HL-60/S4 treated with retinoic acid at 250 ng/mL for 4 days and 3 days (cell line): ENCODE data around the gene CDX1.

Source experiments
- in situ Hi-C: fragments of 300-500 bp; cut with MboI; formaldehyde crosslinking; loops from 2 replicates; pipeline ENCODE4 v1.7.0; 2022; ENCODE audit warnings: low sequenced_read_pairs

The CDX1 gene

DNA sequence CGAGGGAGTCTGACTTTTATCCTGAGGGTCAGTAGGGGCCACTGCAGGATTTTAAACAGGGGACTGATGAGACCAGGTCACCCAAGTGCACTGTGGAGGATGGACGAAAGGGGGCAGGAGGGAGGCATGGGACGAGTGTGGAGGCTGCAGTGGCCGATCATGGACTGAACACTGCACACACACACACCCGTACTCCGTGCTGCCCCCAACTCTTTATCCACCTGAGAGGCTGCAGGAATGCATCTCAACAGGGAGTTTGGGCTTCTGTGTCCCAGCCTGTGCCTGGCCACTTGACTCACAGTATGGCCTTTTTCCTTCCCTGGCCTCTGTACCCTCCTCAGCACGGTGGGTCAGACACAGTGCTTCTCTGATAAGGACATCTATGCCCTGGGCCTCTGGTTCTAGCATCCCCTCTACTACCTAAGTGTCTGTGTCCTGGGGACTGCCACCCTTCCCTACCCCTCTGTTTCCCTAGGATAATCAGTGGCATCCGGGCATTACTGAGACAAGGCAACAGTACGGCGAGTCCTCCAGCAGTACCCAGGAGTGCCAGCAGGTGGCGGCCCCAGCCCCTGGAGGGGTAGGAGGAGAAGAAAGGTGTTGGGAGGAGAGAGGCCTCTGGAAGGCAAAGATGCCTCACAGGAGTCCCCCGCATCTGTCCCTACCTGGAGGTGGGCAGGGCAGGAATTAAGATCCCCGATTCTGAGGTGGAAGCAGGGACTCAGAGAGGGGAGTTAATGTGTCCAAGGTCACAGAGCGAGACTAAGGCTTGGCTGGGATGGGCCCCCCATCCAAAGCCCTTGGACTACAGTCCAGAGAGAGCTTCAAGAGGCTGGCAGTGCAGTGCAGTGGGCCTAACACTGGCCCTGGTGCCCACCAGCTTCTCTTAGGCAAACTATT, 5.1 kb upstream of the CDX1 start:
- in situ Hi-C loops: no loop called here

DNA sequence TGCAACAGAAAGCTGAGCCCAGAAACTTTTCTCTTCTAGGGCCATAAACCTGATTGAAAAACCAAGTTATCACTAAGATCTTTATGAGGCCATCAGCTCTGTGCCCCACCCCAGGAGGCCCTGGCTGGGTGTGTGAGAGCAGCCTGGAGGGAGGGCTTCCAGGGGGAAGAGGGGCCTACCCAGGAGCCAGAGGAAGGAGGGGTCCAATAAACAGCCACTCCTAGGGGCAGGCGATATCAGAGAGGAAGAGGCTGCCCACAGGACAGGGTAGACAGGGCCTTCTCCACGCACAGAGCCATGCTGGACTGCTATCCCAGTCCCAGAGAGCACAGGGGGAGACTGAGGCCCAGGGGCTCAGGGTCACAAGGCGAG, 4.5 kb upstream of the CDX1 start:
- in situ Hi-C loops: no loop called here

DNA sequence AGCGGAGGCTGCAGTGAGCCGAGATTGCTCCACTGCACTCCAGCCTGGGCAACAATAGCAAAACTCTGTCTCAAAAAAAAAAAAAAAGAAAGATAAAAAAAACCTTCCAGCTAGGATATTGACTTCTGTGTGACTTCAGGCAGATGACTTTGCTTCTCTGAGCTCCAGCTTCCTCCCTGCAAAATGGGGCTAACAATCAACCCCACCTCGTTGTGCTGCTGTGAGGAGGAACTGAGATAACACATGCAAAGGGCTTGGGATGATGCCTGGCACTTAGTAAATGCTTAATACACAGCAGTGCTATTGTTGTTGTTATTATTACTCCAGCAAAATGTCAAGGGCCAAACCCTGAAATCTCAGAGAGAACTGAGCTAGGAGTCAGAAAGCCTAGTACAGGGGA, 3.5 kb upstream of the CDX1 start:
- in situ Hi-C loops: no loop called here

DNA sequence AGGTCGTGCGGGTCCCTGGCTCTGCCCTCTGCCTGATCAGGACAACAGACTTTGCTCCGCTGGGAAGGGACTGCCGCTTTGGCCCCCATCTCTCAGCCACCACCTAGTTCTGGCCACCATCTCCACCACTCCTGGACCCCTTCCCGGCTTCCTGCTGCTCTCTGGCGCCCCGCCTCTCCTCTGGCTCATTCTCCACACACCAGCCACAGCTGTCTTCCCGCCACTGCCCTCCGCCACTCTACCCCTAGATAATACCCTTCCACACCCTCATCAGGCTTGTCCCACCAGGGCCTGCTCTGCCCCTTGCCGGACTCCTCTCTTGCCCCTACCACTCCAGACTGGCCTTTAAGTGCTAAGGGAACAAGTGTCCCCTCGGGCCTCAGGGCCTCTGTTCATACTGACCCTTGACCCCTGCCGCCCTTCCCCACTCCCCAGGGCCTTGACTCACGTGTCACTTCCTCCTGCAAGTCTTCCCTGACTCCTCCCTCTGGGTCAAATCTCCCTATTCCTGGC, 3.0 kb upstream of the CDX1 start:
- in situ Hi-C loops: no loop called here

DNA sequence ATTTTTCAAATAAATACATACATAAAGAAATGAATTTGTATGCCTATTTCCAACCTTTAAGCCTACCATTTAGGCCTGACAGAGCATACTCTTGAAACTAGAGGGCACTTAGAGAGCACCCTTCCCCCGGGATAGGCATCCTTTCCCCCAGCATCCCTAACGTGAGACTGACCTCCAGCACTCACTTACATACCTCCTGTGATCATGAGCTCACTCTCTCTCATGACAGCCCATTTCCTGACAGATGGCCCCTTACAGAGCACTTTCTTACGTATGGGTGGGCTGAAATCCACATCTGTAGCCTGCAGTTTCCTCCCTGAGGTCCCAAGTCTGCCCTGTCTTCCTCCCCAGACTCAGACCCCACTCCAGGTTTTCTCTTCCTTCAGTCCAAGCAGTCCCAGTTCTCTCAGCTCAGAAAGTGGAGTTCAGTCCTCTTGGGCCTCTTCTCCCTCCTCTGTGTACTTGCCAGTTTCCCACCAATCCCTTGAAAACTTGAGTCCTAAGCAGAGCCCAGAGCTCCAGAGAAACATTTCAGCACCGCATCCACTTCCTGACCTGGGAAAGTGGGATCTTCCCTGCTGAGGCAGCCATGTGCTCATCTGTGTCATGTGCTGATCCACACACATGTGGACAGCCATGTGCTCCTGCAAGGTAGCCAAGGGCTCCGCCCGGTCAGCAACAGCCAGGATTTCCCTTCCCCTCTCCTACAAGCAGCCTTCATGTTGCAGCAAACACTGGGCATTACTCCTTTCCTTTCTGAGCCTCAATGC, 2.2 kb upstream of the CDX1 start:
- in situ Hi-C loops: no loop called here

DNA sequence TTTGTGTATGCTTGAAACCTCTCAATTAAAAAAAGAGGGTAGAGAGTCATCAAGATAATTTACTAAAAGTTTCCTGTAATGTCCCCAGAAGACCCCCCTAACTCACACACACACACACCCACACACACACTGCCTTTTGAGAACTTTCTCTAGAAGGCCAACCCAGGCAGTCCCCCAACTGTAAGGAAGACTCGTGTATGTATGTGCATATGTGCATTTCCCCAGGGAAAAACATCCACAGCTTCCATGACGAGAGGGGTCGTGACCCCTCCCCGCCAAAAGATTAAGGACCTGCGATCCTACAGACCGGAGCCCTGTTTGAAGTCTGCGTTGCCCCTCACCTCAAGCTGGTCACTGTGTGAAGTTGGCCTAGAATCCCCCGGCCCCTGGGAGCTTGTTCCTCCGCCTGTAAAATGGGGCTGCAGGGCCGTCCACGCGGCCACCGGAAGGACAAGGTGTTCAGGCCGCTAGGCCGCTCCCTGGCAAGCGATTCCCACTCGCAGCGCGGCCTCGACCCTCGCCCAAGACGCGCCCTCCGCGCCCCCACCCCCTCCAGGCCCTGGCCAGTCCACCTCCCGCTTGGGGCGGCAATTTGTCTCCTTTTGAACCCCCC, 435 bp upstream of the CDX1 start:
- in situ Hi-C loops: no loop called here

DNA sequence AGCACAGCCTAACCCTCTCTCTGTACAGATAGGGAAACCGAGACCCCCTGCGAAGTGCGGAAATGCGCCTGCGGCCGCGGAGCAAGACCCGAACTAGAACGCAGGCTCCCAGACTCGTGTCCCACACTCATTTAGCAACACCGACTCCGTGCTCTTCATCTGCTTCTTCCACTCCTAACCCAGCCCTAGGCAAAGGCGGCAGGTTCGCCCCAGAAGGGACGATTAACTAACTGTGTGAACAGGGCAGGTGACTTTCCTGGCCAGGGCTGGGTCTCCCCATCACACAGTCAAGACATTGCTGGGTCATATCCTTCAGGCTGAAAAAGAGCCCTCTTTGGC, 903 bp downstream of the CDX1 start:
- in situ Hi-C loops: no loop called here

DNA sequence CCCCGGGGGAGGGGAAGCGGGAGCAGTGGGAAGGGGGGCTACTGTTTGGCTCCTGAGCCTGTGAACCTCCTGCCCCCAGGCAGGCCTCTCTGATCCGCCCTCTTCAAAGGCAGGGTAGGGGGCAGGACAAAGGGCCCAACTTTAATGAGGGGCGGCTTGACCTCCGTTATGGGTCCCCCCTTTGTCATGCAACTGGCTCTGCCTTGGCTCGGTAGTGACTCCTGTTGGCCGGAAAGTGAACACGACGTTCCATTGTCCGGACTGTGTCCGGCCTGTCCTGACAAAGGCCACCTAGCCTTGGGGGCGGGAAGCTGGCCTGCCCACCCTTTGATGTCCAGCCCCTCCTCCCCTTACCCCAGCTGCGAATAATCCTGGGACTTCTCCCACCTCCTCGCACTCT, 1.3 kb downstream of the CDX1 start:
- in situ Hi-C loops: no loop called here

DNA sequence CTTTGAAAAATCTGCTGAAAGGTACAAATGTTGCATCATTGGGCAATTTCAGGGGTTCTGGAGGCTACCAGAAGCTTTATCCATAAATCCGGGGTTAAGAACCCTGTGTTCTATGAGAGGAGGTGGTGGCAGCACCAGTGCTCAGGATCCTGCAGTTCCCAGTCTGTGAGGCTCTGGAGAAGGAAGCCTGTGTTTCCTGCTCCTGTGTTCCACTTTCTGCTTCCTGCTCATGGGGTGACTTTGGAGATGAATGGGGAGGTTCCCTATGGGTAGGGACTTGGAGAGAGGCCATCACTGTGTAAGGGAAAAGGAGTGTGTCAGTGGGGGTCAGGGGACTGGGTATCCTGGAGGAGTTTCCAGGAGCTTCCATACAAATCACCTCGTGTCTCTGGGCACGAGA, 2.3 kb downstream of the CDX1 start:
- in situ Hi-C loops: no loop called here

DNA sequence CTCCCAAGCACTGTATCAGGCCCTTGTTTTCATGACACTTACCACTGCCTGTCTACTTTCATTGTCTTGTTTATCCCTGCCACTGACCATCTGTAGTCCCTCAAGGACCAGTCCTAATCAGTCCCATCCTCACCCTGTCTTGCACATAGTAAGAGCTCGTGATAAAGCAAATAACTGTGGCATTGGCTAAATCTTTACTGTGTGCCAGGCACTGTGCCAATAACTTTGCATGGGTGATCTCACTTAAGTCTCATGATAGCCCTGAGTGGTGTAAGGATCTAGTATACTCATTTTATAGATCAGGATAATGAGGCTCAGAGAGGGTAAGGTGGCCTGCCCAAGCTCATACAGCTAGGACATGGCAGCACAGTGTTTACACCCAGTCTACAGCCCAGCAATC, 5.6 kb downstream of the CDX1 start:
- in situ Hi-C loops: no loop called here

DNA sequence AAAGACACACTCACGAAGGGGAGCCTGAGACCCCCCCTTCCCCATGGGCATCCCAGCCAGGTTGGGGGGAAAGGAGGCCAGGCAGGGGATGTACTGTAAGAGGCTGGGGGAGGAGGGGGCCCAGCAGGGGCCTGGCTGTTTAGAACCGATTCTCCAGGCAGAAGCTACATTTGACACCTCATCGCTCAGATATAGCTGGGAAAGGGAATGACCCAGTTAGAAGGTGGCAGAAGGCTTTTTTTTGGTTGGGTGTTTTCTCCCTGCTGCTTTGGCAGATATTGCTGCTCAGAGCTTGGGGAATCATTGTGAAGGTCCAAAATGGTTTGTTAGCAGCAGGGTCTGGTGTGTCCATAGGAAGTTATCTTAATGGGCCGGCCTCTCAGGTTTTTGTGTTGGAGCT, 6.0 kb downstream of the CDX1 start:
- in situ Hi-C loops: no loop called here

DNA sequence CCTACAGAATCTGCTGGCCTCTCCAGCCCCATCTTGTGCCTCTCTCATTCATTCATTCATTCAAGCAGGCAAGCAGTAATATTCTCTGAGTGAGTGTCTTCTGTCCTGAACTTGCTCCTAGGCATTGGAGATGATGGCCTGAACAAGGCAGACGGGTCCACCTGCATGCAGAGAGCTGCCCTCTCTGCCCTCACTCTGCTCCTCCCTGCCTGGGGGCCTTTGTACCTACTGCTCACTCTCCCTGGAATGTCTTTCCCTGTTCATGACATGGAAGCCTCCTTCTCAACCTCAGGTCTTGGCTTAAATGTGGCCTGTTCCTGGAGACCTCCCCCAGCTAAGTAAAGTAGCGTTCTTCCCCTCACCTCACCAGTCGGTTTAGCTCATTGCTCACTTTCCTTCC, 6.6 kb downstream of the CDX1 start:
- in situ Hi-C loops: no loop called here

DNA sequence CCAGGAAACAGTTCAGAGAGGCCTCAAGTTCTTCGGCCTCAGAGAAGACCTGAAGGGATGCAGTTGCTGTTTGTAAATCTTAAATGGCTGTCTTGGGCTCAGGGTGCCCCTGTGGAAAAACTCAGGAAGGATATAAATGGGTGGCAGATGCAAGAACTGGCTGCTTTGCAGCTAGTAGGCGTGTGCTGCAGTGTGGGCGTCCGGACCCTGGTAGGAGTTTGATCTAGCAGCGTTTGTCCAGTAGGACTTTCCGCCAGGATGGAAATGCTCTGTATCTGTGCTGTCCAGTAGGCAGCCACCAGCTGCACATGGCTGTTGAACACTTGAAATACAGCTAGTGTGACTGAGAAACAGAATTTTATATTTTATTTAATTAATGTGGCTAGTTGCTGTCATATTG, 7.7 kb downstream of the CDX1 start:
- in situ Hi-C loops: no loop called here

DNA sequence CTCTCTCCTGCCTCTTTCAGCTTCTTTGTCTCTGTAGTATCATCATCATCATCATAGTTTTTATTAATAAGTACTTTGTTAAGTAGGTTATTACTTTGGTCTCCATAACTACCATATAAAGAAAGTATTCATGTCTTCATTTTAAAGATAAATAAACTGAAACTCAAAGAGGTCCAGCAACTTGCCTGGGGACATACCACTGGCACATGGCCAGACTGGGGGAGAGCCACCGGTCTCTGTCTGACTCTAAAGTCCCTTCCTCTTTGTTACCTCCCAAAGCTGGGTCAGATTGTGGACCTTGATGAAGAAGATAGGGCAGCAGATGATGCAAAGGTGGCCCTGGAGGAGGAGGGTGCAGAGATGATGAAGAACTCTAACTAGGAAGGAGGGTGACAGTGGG, 8.5 kb downstream of the CDX1 start:
- in situ Hi-C loops: no loop called here

DNA sequence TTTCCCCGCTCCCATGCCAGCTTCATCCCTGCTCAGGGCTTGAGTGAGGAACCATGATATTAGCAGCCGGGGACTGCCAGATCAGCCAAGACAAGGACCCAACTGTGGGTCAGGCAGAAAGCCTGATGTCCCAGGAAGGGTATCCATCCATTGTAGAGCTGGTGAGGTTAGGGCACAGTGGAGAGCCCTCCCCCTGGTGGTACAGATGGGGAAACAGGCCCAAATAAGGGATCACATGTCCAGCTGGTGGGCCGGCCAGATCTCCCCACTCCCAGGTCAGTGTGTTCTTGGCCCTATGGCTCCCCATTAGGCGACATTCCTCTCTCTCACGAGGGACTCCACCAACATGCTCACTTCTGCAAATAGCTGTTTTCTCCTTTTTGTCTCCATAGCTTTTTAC, 9.0 kb downstream of the CDX1 start:
- in situ Hi-C loops: no loop called here

DNA sequence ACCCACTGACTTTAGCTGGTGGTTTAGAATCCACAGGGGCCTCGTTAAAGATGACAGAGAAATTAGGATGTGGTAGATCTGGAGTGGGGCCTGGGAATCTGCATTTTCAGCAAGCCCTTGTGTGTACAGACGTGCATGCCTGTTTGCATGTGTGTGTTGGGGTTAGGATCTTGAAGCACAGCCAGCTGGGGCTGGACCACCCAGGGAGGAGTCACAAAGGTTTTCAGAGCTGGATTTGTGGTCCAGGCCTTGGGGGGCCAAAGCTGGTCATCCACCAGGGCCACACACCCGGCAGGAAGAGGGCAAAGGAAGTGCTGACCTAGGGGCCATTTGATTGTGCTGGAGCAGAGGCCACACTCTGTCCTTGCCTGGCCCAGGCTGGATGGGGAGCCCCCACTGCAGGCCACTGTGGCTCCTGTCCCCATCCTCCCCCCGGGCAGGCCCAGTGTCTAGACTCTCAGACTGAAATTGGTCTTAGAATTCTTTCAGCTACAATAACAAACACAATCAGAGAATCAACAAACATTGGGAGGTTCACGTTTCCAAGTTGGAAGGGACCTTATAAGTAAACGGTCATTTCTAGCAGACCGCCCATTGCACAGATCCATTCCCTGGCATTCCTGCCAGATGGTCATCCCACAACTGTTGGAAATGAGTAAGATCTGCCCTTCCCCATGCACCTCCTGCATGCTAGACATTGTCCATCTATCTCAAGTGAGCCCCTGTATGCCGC, 10.3 kb downstream of the CDX1 start:
- in situ Hi-C loops: no loop called here

DNA sequence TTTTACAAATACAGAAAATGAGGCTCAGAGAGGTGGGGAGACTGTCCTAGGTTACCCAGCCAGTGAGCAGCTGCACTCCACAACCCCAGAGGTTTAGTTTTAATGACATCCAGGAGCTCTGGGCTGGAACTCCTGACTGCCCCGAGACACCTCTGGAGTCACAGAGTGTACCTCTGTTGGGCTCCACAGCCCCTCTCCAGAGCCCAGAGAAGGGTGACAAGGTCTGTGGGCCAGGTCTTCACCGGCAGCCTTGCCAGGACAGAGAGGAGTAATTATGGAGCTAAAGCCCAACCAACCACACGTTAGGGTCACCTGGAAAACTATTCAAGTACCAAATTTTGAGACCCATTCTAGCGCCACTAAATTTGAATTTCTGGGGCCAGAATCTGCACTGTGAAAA, 11.1 kb downstream of the CDX1 start:
- in situ Hi-C loops: no loop called here

DNA sequence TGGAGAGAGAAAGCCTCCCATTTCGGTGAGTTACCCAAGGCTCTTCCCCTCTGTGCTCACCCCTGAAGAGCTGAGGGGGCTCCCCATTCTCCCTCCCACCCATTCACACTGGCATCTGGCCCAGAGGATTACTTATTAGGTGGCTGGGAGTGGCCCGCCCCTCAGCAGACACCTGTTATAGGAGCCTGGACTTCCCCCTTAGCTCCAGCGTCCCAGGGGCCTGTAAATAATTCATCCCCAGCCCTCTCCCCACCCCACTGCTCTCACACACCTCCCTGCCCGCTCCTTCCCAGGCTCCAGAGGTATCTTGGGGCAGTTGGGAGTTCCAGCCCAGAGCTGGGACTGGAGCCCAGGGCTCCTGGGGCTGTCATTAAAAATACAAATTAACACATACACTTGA, 11.7 kb downstream of the CDX1 start:
- in situ Hi-C loops: no loop called here

DNA sequence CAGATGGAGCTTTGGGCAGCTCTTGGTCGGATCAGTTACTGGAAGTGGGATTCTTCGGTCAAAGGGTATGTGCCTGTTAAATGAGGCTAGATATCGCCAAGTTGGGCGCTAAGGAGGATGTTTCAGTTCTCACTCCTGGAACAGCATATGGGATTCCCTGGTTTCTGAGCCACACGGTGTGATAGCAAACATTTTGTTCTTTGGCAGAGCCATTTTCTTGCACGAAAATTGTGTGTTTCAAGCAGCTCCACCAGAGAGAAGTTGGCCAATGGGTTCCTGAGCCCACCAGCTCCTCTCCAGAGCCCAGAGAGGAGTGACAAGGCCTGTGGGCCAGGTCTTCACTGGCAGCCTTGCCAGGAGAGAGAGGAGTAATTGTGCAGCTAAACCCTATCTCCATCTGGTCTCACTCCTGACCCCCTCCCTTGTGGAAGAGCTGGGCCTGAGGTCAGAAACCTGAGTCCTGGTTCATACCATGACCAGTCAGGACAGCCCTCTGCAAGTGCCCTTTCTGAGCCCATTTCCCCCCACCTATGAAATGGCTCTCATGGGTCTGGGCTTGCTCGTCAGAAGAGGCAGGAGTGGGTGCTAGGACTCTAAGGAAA, 12.5 kb downstream of the CDX1 start:
- in situ Hi-C loops: no loop called here

DNA sequence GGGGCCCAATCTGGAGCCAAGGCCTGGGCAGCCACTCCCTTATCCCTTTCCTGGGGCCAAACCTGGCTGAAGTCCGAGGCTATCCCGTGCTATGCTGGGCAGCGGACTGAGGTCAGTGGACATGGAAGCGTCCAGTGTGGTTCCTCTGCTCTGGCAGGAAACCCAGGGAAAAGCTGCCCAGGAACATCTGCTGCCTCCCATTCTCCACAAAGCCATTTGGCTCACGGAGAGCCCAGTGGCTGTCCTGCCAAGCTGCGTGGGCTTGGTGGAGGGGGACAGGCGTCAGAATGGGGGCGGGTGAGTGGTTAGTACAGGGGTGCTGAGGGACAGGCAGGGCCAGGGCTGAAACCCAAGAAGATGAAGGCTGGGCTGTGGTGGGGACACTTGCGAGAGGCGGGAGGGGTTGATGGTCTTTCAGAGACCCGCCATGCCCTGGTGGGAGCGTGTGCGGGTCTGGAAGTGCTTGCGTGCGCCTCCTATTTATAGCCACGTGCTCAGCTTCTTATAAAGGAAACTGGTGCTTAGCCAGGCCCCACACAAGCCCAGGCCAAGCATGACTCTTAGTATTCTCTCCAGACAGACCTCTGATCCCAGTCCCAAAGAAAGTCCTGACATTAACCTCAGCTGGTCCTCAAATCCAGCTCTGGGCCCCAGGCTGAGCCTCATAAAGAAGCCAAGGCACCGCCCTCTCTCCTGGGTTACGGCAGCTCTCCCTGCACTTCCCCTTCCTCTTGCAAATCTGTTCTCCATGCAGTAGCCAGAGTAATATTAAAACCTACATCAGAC, 13.9 kb downstream of the CDX1 start:
- in situ Hi-C loops: no loop called here
